Sciatic nerve (tissue), 2 donors: ENCODE results near the gene NRSN2. TPM values are rescaled to one million over a fixed set of nuclear protein-coding genes. Genes with fewer than 3 reads are reported as not detected.
"Not testable (repeated sequence)": the region's sequence is repeated elsewhere in the genome, so short reads cannot be mapped to it uniquely, and the experiment has no call there.

Experiments used
- ATAC-seq: fragments of 200-7000 bp; cut with Tn5 transposase; one replicate; pipeline ENCODE4 v1.9.1; 2020; ENCODE audit warnings: mild to moderate bottlenecking, moderate library complexity
- DNase-seq: peaks from one replicate; pipeline ENCODE4 v3.0.0-alpha.2; 2020; ENCODE audit warnings: low spot score
- intact Hi-C: fragments of 100-400 bp; cut with DNase I; formaldehyde crosslinking; loops from one replicate; pipeline ENCODE4 v1.14.2; 2022
- total RNA-seq: library from RNA; stranded (reverse); fragmentation: NEBNext Ultra II Directional; extraction: Animal tissue kit (Norgen Biotek cat#: 25700); gene quantifications from one replicate; pipeline ENCODE4 v1.2.1, GENCODE V29; 2021
- donor health status: DM: no; HTN: no; CAD: no.
- donor health status: DM: no; HTN: no; CAD: no.

The NRSN2 gene
- total RNA-seq, 1 donor from 2014 or later, result 39.6 TPM

DNA sequence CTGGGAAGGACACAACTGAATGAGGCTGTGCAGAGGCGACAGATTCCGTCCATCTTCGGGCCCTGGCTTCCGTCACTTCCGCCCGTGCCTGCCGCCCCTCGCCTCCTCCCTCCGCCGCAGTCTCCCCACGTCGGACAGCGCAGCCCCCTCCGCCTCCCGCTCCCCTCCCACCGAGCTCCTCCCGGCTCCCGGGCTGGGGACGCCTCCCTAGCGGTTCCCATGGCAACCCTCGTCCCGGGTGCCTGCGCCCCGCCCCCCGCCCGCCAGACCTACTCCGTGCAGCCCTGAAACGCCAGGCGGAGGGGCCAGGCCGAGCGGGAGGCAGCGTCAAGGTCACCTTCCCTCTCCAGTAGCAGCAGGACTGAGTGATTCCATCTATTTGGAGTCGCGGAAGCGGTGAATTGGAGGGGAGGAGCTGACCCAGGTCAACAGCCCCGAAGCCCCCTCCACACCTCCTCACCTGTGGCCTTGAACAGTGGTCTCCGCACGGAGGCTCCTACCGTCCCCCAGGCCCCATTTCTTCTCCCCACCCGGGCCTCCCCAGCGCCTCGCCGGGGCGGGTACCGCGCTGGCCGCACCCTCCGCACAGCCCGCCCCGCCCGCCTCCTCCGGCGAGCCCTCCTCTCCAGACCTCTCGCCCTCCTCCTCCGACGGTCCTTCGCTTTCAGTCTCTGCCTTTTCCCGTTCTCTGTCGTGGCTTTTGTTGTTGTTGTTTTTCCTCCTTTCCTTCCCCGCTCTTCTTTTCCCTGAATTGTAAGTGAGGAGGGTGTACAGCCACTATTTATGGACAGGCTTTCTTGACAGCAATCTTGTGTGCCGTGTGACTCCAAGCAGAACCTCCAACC is 951 bp downstream of the NRSN2 start:
- intact Hi-C loops, result no loop called here
- peak; percentile 95 for DNase-seq
- peak; percentile 97 for ATAC-seq

DNA sequence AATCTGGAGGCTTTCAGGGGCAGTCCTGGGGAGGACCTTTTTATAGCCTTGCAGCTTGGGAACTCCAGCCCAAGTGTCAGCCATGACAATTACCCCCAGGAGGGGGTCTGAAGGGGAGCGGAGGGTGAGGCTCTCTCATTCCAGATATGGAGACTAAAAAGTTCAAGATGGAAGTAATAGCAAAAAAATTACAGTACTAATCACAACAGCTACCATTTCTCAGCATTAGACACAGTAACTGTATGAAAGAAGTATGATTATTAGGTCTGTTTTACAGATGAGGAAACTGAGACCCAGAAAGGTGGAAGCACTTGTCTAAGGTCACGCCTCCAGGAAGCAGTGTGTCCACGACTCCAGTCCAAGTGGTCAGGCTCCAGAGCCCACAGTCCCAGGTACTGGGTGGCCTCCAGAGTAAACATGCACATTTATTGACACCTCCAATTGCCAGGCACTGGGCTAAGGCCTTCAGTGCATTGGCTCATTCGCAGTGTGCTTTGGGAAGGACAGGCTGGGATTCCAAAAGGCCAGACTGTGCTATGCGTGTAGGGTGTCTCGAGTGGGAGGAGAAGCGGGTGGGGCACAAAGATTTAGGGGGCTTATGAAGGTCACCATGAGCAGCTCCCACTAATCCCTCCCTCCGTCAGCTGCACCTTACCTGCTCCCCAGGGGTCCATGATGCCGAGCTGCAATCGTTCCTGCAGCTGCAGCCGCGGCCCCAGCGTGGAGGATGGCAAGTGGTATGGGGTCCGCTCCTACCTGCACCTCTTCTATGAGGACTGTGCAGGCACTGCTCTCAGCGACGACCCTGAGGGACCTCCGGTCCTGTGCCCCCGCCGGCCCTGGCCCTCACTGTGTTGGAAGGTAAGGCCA is 2.3 kb downstream of the NRSN2 start:
- no peak for DNase-seq
- no peak for ATAC-seq
- intact Hi-C loops, result no loop called here

DNA sequence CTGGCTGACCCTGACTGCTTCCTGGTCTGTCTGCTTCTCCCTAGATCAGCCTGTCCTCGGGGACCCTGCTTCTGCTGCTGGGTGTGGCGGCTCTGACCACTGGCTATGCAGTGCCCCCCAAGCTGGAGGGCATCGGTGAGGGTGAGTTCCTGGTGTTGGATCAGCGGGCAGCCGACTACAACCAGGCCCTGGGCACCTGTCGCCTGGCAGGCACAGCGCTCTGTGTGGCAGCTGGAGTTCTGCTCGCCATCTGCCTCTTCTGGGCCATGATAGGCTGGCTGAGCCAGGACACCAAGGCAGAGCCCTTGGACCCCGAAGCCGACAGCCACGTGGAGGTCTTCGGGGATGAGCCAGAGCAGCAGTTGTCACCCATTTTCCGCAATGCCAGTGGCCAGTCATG is 6.3 kb downstream of the NRSN2 start:
- DNase-seq (no peak), ATAC-seq (no peak)
- intact Hi-C loops, result no loop called here

DNA sequence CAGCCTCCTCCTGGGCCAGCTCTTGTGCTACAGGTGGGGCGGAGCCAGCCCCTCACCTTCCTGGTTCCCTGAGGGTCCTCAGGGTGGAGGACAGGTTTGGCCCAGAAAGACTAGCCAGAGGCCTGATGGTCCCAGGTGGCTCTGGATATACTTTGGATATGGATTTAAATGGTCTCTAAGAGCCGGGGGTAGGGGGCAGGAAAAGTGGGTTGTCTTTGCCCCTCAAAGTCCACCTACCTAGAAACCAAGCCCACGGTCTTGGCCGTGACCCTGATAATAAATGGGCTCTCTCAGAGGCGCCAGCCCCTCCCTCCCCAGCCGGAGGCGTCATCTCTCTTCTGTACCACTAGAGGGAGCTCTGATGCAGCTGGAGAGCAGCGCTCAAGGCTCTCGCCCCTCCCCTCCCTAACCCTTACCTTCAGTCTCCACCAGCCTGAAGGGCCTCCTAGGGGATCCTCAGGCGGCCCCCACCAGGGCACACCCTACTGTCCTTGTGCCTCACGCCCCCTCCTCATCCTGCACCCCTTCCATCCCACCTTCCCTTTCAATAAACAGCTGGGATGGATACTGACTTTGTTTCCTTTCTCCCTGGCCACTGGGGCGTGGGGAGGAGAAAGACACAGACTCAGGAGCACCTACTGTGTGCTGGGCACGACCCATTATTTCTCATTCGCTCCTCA is 7.5 kb downstream of the NRSN2 start:
- DNase-seq, result peak; percentile 82
- peak; percentile 93 for ATAC-seq
- intact Hi-C loops, result no loop called here

DNA sequence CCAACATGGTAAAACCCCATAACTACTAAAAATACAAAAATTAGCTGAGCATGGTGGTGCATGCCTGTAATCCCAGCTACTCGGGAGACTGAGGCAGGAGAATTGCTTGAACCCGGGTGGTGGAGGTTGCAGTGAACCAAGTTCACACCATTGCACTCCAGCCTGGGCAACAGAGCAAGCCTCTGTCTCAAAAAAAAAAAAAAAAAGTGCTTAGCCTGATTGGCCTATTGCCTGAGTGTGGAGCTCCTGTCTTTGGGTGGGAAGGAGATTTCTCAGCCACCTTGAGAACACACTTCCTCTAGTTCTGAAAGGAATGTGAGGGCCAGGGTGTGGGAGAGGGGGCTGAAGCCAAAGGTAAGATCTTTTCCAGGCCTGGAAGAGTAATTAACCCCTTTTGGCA is 9.2 kb downstream of the NRSN2 start:
- ATAC-seq, DNase-seq: not testable (repeated sequence)
- intact Hi-C loops, result loop anchor here (5.0 kb wide), 1 partner anchor 126 kb away; no protein-coding TSS in a partner anchor

DNA sequence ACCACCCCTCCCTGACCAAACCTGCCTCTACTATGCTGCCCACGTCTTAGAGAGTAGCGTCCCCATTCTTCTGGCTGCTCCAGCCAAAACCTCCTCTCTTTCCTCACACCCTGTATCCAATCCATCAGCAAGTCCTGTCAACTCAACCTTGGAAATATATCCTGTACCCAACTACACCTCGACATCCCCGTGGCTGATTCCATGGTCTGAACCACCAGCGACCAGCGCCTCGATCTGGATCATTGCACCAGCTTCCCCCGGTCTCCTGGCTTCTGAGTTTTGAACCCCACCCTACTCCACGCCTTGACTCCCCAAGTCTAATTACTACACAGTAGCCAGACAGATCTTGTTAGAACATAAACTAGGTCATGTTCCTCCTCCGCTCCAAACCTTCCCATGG is 9.8 kb downstream of the NRSN2 start:
- intact Hi-C loops, result loop anchor here (5.0 kb wide), 1 partner anchor 126 kb away; no protein-coding TSS in a partner anchor
- DNase-seq, result no peak
- no peak for ATAC-seq

DNA sequence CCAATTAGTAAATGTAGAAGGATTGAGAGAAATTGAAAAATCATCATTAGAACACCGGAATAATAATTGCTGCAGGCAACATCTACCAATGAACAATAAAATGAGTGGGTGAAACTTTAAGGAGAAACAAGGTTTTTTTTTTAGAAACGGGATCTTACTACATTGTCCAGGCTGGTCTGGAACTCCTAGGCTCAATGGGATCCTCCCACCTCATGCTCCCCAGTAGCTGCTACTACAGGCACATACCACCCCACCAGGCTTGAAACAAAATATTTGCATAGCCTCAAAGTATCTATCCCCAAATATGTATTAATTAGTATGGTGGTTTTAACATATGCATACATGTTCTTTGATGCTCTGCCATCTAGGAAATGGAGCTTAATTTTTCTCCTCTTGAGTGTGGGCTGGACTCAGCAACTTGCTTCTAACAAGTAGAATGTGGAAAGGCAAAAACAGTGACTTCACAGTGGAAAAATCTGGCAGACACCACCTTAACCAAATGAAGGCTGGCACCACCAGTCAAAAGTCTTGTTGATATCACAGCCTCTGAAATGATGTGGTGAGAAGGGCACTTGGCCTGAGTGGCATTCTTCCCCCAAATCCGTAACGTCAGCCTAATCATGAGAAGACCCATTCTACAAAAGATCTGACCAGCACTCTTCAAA is 12.1 kb downstream of the NRSN2 start:
- ATAC-seq, result no peak
- intact Hi-C loops, result loop anchor here (5.0 kb wide), 1 partner anchor 123 kb away; no protein-coding TSS in a partner anchor
- no peak for DNase-seq

DNA sequence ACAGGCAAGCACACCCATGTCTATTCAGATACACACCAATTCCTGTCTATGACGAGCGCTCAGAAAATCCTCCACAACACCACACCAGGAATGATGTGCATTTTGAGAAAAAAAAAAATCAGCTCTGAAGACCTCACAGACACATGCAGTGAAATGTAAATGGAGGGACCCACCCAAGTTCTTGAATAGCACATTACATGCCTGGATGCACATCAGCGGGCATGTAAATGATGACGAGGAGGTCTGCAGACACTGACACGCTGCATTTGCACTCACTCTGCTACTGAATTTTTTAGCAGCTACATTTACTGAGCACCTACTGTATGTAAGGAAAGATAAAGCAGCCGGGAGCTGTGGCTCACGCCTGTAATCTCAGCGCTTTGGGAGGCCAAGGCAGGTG is 14.7 kb downstream of the NRSN2 start:
- DNase-seq, result no peak
- no peak for ATAC-seq
- intact Hi-C loops, result no loop called here

DNA sequence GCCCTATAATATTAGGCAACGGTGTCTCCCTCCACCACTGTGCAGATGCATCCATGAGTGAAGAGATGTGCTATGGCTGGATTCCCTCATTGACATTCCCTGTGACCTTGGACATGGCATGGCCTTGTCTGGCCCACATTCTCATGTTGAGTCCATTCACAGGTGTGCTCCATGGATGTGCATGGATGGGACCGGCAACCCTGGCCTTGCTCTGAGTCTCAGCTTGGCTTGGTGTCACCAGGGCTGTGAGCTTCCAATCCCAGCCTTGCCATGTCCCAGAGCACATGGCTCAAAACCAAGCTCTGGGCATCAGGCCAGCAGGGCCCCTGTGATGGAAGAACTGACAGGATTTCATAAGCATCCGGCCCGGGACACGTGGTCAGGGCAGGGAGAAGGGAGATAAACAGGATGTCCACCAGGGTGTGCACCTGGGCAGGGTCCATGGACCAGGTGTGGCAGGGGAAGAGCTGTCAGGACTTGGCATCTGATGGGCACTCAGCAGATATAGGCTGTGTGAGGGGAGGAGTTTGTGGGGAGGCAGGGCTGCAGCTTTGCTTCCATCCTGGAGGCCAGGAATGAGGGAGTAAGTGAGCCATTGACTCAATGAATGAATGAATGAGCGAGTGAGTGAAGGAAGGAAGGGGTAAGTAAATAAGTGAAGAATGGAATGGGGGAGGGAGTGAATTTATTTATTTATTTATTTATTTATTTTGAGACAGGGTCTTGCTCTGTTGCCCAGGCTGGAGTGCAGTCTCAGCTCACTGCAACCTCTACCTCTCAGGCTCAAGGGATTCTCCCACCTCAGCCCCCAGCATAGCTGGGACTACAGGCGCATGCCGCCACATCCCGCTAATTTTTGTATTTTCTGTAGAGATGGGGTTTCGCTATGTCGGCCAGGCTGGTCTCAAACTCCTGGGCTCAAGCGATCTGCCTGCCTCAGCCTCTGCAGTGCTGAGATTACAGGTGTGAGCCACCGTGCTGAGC is 15.7 kb downstream of the NRSN2 start:
- peak; percentile 86 for DNase-seq
- peak; percentile 73 for ATAC-seq
- intact Hi-C loops, result no loop called here

DNA sequence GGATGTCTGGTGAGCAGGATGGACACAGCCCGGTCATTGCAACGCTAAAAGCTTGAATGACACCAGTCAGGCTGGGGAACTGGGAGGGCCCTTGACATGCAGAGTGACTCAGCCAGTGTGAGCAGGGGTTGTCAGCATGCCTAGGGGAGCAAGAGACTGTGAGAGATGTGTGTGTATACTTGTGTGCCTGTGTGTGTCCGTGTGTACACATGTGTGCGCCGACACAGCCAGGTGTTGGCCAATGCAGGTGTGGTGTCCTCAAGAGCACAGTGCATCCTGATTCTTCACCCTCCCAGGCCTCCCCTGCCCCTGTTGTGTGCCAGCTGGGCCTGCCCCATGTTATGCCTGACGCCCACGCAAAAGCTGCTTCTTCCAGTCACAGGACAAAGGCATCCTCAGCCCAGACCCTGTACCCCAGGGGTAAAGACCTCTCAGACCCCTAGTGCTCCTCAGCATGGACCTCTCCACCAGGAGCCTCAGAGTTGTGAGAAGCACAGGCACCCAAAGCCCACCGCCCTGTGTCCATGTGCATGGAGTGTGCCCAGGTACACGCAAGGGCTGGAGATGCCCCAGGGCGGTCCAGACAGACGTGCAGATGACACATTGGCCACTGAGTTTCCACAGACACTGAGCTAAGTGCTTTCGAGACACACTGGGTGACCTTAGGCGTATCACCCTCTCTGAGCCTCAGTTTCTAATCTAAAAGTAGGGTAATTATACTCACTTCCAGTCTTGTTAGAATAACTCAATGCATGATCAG is 16.6 kb downstream of the NRSN2 start:
- intact Hi-C loops, result no loop called here
- DNase-seq (no peak), ATAC-seq (no peak)

DNA sequence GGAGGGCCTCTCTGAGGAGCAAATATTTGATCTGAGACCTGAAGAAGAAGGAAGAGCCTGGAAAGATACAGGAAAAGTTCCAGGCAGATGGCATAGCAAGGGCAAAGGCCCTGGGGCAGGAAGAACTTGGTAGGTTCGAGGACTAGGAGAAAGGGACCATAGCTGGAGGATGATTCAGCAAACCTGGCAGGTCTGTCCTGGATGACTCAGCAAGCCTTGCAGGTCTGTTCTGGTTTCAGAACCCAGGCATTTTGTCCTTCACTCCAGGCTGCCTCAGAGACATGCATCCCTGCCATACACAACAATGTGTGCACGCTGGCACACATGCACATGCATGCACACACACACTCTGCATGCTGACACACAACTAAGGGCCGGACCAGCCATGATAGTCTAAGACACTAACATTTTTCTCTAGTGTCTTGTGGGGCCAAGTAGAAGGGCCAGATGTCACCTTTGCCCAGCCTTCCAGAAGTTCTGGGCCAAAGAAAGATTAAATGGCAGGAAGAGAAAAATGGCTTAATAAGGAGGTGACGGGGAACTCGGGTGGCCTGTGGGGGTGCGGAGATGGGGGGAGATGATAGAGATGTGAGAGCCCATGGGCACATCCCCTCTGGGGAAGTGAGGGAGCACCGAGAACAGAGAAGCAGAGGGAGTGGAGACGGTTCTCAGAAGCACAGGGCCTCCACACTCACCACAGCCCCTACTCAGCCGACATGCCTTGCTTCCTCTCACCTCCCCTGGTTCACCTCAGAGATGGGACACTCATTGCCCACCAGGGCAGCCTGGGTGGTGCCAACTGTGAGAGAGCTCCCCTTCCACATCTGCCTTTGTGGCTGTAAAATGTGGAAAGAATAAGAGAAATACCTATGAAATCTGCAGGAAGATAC is 18.2 kb downstream of the NRSN2 start:
- DNase-seq, result no peak
- intact Hi-C loops, result no loop called here
- no peak for ATAC-seq

DNA sequence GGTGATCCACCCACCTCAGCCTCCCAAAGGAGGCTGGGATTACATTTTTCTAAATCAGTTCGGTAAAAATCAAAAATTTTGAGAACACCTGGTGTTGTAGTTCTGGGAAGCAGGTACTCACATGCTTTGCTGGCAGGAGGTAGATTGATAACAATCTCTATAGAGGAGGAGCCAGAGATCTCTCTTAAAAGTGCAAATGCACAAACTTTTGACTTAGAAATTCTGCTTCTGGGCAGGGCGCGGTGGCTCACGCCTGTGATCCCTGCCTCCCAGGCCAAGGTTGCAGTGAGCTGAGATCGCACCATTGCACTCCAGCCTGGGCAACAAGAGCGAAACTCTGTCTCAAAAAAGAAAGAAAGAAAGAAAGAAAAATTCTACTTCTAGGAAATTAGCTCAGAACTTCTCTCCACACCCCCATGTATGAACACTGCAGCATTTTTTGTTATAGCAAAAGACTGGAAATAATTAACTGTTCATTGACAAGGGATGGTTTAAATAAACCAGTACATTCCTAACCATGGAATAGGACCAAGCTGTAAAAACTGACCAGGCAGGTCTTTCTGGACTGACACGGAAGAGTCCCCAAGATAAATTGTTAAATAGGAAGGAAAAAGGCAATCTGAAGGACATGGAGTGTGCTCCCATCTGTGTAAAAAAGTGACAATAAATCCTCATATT is 19.3 kb downstream of the NRSN2 start:
- no peak for ATAC-seq
- no peak for DNase-seq
- intact Hi-C loops, result no loop called here

DNA sequence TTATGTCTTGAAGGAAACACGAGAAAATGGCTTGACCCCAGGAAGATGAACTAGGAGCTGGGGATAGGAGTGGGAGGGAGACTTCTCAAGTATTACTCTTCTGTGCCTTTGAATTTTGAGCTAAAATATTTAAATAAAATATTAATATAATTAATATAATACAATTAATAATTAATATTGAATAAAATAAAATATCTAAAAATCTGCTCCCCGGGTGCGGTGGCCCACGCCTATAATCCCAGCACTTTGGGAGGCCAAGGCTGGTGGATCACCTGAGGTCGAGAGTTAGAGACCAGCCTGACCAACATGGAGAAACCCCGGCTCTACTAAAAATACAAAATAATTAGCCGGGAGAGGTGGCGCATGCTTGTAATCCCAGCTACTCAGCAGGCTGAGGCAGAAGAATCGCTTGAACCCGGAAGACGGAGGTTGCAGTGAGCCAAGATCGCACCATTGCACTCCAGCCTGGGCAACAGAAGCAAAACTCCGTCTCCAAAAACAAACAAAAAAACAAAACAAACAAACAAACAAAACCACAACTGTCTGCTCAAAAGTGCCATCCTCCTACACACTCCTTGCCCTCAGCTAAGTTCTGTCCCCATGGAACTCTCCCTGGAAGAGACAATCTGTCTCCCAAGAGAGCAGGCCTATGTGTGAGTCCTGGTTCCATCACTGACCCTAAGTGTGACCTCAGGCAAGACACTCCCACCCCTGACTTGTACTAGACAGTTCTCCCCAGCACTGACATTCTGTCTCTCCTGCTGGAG is 20.0 kb downstream of the NRSN2 start:
- no peak for ATAC-seq
- no peak for DNase-seq
- intact Hi-C loops, result no loop called here

DNA sequence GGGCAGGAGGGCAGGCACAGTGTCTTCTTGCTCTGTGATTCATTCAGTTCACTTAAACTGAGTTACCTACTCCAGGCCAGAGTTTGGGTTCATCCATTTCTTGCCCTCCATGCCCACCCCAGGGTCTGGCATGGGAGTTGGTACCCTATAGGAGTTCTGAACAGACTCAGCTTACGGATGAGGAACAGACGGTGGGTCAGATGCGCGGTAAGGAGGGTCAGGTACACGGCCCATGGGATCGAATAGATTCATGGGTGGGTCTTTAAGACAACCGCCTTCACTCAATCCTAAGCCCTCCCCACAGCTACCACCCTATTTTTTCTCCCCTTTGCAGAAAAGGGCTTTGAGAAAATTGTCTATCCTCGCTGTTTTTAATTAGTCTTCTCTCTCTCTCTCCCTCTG is 20.6 kb downstream of the NRSN2 start:
- DNase-seq (no peak), ATAC-seq (no peak)
- intact Hi-C loops, result no loop called here

DNA sequence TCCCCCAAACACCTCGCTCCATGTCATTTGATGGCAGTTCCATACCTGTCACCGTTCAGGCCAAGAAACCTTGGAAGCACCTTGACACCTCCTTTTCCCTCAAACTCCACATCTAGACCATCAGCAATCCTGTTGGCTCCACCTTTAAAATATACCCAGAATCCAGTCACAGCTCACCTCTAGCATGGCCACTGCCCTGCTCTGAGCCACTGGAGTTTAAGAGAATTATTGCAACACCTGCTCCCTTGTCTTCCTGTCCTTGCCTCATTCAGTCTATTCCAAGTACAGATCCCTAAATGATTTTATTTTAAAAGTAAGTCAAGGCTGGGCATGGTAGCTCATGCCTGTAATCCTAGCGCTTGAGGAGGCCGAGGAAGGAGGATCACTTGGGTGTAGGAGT is 22.0 kb downstream of the NRSN2 start:
- intact Hi-C loops, result no loop called here
- ATAC-seq (no peak), DNase-seq (no peak)
